CD14-positive monocyte (primary cell): ENCODE results near the gene FGD4. TPM values are rescaled to one million over a fixed set of nuclear protein-coding genes. Genes with fewer than 3 reads are reported as not detected.

Experiments used
- DNase-seq, 3 donors: peaks; one replicate each; pipeline ENCODE4 v3.0.0-alpha.2; 2011 to 2022
- H2AFZ ChIP-seq: 2 replicates; pipeline ENCODE4 v1.6.0; 2012; ENCODE audit warnings: mild to moderate bottlenecking, low read depth, low read length, inconsistent platforms; ENCODE audit not compliant: insufficient read depth, poor library complexity, severe bottlenecking
- H3K27ac ChIP-seq, 2 donors: 1 replicate in 1 of 2; 2 replicates in 1 of 2; pipeline ENCODE4 v1.5.1; 2012 to 2013; ENCODE audit warnings: low read length in 2 of 2, control low read depth in 1 of 2, inconsistent platforms in 1 of 2, low read depth in 1 of 2, mild to moderate bottlenecking in 1 of 2
- H3K27me3 ChIP-seq, 2 donors: one replicate each; pipeline versions ENCODE4 v1.6.0 to v1.6.1; 2011 to 2013; ENCODE audit warnings: low read length in 2 of 2; ENCODE audit not compliant: control insufficient read depth in 2 of 2, insufficient read depth in 2 of 2
- H3K36me3 ChIP-seq, 2 donors: replicated peaks in 1 of 2; 1 replicate in 1 of 2; 2 replicates in 1 of 2; pipeline versions ENCODE4 v1.5.1 to v1.6.1; 2012 to 2013; ENCODE audit warnings: low read length in 2 of 2, control low read depth in 1 of 2, inconsistent platforms in 1 of 2, mild to moderate bottlenecking in 1 of 2; ENCODE audit not compliant: insufficient read depth in 2 of 2, control insufficient read depth in 1 of 2
- H3K4me1 ChIP-seq, 2 donors: 1 replicate in 1 of 2; 2 replicates in 1 of 2; pipeline versions ENCODE4 v1.5.1 to v1.6.1; 2012 to 2013; ENCODE audit warnings: low read length in 2 of 2, control low read depth in 1 of 2, inconsistent platforms in 1 of 2, mild to moderate bottlenecking in 1 of 2, moderate library complexity in 1 of 2; ENCODE audit not compliant: insufficient read depth in 2 of 2, control insufficient read depth in 1 of 2
- H3K4me2 ChIP-seq: replicated peaks from 2 replicates; pipeline ENCODE3; 2012; ENCODE audit warnings: low read length, moderate library complexity, mild to moderate bottlenecking; ENCODE audit not compliant: poor library complexity, severe bottlenecking; ENCODE audit errors: extremely low read depth
- H3K4me3 ChIP-seq, 3 experiments: fragments of 200-600 bp in 1 of 3; sonication (generic) in 1 of 3; replicated peaks in 1 of 3; 1 replicate in 2 of 3; 2 replicates in 1 of 3; pipeline ENCODE4 v1.5.1; 2011 to 2013; ENCODE audit warnings: low read length in 3 of 3, mild to moderate bottlenecking in 3 of 3, control low read depth in 2 of 3, low read depth in 2 of 3, inconsistent platforms in 1 of 3, moderate library complexity in 1 of 3
- H3K79me2 ChIP-seq: 2 replicates; pipeline ENCODE4 v1.6.0; 2012; ENCODE audit warnings: mild to moderate bottlenecking, control low read depth, inconsistent platforms, low read length, moderate library complexity; ENCODE audit not compliant: insufficient read depth
- H3K9ac ChIP-seq: 2 replicates; pipeline ENCODE4 v1.6.0; 2017; ENCODE audit warnings: low read length, mild to moderate bottlenecking; ENCODE audit not compliant: insufficient read depth, poor library complexity, severe bottlenecking
- H3K9me3 ChIP-seq, 2 donors: replicated peaks in 1 of 2; 1 replicate in 1 of 2; 2 replicates in 1 of 2; pipeline versions ENCODE4 v1.5.1 to v1.6.1; 2012 to 2013; ENCODE audit warnings: low read length in 2 of 2, control low read depth in 1 of 2; ENCODE audit not compliant: control insufficient read depth in 1 of 2, insufficient read depth in 1 of 2
- H4K20me1 ChIP-seq: 2 replicates; pipeline ENCODE4 v1.6.0; 2012; ENCODE audit warnings: mild to moderate bottlenecking, low read length, control low read depth, moderate library complexity; ENCODE audit not compliant: insufficient read depth
- H3K27ac Mint-ChIP-seq, 7 donors: one replicate each; pipeline ENCODE4 v1.8.0; 2020; ENCODE audit warnings: mild to moderate bottlenecking in 7 of 7, mixed read lengths in 7 of 7, moderate library complexity in 6 of 7, inconsistent platforms in 2 of 7
- H3K27me3 Mint-ChIP-seq, 3 donors: one replicate each; pipeline ENCODE4 v1.8.0; 2021 to 2022; ENCODE audit warnings: low read depth in 3 of 3, mild to moderate bottlenecking in 3 of 3, mixed read lengths in 3 of 3, moderate library complexity in 3 of 3, inconsistent platforms in 1 of 3
- H3K36me3 Mint-ChIP-seq, 2 donors: one replicate each; pipeline ENCODE4 v1.8.0; 2020; ENCODE audit warnings: mixed read lengths in 2 of 2, inconsistent platforms in 1 of 2, mild to moderate bottlenecking in 1 of 2
- H3K4me1 Mint-ChIP-seq: one replicate; pipeline ENCODE4 v1.8.0; 2020; ENCODE audit warnings: mild to moderate bottlenecking, mixed read lengths
- H3K4me3 Mint-ChIP-seq, 2 donors: one replicate each; pipeline ENCODE4 v1.8.0; 2020; ENCODE audit warnings: mild to moderate bottlenecking in 2 of 2, mixed read lengths in 2 of 2, moderate library complexity in 1 of 2
- H3K9me3 Mint-ChIP-seq, 7 donors: one replicate each; pipeline ENCODE4 v1.8.0; 2020 to 2022; ENCODE audit warnings: mixed read lengths in 7 of 7, mild to moderate bottlenecking in 6 of 7, moderate library complexity in 6 of 7, inconsistent platforms in 2 of 7
- CTCF ChIP-seq: fragments of 200-600 bp; IDR thresholded peaks from one replicate; pipeline ENCODE4 v1.8.0; 2022; ENCODE audit warnings: antibody characterized with exemption, mild to moderate bottlenecking
- WGBS: methylation state at CpG from one replicate; pipeline ENCODE4 v1.1.5; 2013; ENCODE audit warnings: missing lambda C conversion rate; ENCODE audit not compliant: insufficient coverage; 5-methylcytosine and 5-hydroxymethylcytosine counted together
- intact Hi-C, 2 donors: fragments of 100-400 bp; cut with micrococcal nuclease; formaldehyde crosslinking; loops; one replicate each; pipeline versions ENCODE4 v1.15.0 to v1.15.1; 2023
- polyA plus RNA-seq, 3 donors: library from polyadenylated mRNA; depleted of rRNA in 1 of 3; unstranded in 2 of 3; stranded (reverse) in 1 of 3; fragments of 300-500 nt in 2 of 3; fragments of >200 nt in 1 of 3; fragmentation: Illumina TruSeq in 2 of 3; gene quantifications; 1 replicate in 2 of 3; 2 replicates in 1 of 3; pipeline ENCODE4 v1.2.3, GENCODE V29; 2012 to 2021

Gene FGD4
- polyA plus RNA-seq, 3 donors: 5.3 to 34.4 (median 6.0) TPM

- Histone ChIP-seq H3K79me2 (peaks cover 4% of the 10 kb centered on the region), H3K27ac (no peak overlapping the region), H3K9me3 (no peaks in the 10 kb centered on the region), H4K20me1 (no peaks in the 10 kb centered on the region), H3K36me3 (no peaks in the 10 kb centered on the region), H3K4me3 (no peak overlapping the region), H3K9ac (no peak overlapping the region), H2AFZ (no peak overlapping the region), H3K27me3 (no peaks in the 10 kb centered on the region), H3K4me2 (no peak overlapping the region), H3K4me1 (peaks cover 7 to 11% of the 10 kb centered on the region in 2 donors)
- peak overlapping the region in 2 of 7 donors; percentile 27 to 50 for H3K27ac Mint-ChIP-seq
- H3K27me3 Mint-ChIP-seq: peaks cover 0 to 3% (median 2%) of the 10 kb centered on the region in 3 donors
- no peak for TF ChIP-seq CTCF
- peaks cover 18% of the 10 kb centered on the region for H3K4me1 Mint-ChIP-seq
- DNase-seq: no peak
- H3K4me3 Mint-ChIP-seq: no peak overlapping the region
- 98% methylated on average over 4 of the region's 5 CpGs for WGBS
- intact Hi-C loops: no loop called here
- H3K36me3 Mint-ChIP-seq: no peaks in the 10 kb centered on the region
- peaks cover 0 to 1% (median 0%) of the 10 kb centered on the region in 7 donors for H3K9me3 Mint-ChIP-seq
Measured at GRCh38 chr12:32418221-32418620, 18.9 kb downstream of the FGD4 start.

GRCh38 chr12:32418903-32419519 lies 19.7 kb downstream of the FGD4 start:
- intact Hi-C loops: no loop called here
- WGBS: 86% methylated on average over 2 of the region's 5 CpGs
- Histone ChIP-seq H3K4me3 (no peak overlapping the region), H4K20me1 (no peaks in the 10 kb centered on the region), H3K79me2 (peaks cover 4% of the 10 kb centered on the region), H2AFZ (no peak overlapping the region), H3K9ac (no peak overlapping the region), H3K27ac (no peak overlapping the region), H3K4me2 (no peak overlapping the region), H3K9me3 (no peaks in the 10 kb centered on the region), H3K36me3 (no peaks in the 10 kb centered on the region), H3K27me3 (no peaks in the 10 kb centered on the region), H3K4me1 (peaks cover 8 to 12% of the 10 kb centered on the region in 2 donors)
- peaks cover 0 to 1% (median 0%) of the 10 kb centered on the region in 7 donors for H3K9me3 Mint-ChIP-seq
- H3K27ac Mint-ChIP-seq: peak overlapping the region in 1 of 7 donors; percentile 35
- H3K27me3 Mint-ChIP-seq: peaks cover 0 to 3% (median 2%) of the 10 kb centered on the region in 3 donors
- H3K4me1 Mint-ChIP-seq: peaks cover 18% of the 10 kb centered on the region
- H3K4me3 Mint-ChIP-seq: no peak overlapping the region
- TF ChIP-seq CTCF: no peak
- no peaks in the 10 kb centered on the region for H3K36me3 Mint-ChIP-seq
- DNase-seq: no peak
